ENCODE data around the gene COX6B2.
"Not testable (repeated sequence)": the region's sequence is repeated elsewhere in the genome, so short reads cannot be mapped to it uniquely, and the experiment has no call there.

Gene COX6B2

DNA sequence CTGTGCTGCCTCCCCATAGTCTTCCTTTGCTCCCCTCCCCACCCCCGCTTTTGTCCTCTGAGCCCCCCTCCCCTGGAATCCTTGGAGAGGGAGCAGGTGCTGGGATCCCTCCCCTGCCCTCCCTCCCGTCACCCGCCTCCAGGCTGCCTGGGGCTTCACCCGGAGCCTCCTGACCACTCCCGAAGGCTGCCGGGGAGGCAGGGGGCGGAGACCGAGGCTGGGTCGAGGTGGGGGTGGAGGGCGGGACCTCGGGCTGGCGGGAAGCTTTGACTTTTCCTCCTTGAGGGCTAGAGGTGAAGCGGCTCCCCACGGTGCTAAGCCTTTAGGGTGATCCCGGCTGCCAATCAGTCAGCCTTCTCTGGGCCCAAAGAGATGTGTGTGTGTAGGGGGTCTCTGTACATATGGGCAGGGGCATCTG is 13.3 kb downstream of the COX6B2 start:
- FAIRE-seq: no peak

DNA sequence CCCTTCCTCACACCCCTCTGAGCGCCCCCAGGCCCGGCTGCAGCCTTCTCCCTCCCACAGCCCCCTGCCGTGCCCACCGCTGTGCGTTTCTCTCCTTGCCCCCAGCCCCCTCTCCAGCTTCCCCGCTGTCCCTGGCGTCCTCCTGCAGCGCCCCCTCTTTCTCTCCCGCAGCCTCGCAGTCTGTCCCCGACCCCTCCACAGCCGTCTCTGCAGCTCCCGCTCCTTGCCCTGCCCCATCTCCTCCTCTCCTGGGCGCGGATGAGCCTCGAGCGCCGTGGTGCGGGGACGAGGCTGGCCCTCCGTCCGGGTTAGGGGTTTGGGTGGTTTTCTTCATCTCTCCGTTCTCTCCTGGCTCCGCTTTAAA is 13.8 kb downstream of the COX6B2 start:
- no peak for FAIRE-seq

GRCh38 chr19:55339889-55340783 is 14.4 kb downstream of the COX6B2 start:
- no peak for FAIRE-seq

GRCh38 chr19:55339105-55339888 is 15.2 kb downstream of the COX6B2 start, which contains the start of gene KMT5C:
KMT5C (plus strand) TSS chr19:55339876; CDS start chr19:55341937, 2,061 bp downstream.
- FAIRE-seq: peak; percentile 100

DNA sequence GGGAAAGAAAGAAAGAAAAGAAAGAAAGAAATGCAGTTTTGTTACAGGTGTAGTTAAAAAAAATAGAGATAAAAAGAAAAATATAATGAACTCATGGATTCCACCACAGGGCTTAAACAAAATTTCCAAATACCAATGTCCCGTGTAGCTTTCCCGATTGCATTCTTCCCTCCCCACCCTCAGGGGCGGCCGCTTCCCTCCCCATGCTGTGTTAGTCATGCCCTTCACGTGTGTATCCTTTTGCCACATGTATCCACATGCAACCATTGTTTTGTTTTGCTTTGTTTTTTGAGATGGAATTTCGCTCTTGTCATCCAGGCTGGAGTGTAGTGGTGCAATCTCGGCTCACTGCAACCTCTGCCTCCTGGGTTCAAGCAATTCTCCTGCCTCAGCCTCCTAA is 18.4 kb downstream of the COX6B2 start:
- FAIRE-seq: no peak

DNA sequence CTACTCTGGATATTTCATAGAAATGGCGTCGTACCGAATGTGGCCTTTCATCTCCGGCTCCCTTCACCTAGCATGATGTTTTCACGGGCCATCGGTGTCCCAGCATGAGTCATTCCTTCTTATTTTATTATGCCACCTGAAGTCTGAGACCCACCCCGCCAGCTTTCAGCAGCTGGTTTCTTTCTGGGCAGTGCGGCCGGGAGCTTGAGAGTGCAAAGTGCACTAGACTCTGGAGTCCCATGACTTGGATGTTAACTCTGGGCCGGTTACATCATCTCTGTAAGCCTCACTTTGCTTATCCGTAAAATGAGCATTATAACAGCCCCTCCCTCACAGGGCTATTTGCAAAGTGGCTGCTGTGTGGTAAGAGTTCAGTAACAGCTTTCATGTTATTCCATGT is 20.6 kb downstream of the COX6B2 start:
- FAIRE-seq: no peak

DNA sequence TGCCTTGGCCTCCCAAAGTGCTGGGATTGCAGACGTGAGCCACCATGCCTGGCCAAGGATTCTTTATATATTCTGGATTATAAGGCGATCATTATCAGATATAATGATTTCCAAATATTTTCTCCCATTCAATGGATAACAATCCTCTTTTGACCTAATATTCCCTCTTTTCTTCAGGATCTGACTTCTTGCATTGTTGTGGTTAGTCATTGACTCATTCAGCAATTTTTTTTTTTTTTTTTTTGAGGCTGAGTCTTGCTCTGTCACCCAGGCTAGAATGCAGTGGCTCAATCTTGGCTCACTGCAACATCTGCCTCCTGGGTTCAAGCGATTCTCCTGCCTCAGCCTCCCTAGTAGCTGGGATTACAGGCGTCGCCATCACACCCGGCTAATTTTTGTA is 24.7 kb downstream of the COX6B2 start:
- not testable (repeated sequence) for FAIRE-seq

DNA sequence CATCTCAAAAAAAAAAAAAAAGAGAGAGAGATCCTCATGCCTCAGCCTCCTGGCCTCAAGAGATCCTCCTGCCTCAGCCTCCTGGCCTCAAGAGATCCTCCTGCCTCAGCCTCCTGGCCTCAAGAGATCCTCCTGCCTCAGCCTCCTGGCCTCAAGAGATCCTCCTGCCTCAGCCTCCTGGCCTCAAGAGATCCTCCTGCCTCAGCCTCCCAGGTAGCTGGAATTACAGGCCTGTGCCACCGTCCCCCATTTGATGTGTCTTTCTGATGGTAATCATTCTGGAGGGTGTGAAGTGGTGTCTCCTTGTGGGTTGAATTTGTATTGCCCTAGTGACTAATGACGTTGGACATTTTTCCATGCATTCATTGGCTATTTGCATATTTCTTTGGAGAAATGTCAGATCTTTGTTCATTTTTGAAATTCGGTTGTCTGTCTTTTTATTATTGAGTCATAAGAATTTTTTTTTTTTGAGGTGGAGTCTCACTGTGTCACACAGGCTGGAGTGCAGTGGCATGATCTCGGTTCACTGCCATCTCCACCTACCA is 25.7 kb downstream of the COX6B2 start:
- FAIRE-seq: not testable (repeated sequence)

DNA sequence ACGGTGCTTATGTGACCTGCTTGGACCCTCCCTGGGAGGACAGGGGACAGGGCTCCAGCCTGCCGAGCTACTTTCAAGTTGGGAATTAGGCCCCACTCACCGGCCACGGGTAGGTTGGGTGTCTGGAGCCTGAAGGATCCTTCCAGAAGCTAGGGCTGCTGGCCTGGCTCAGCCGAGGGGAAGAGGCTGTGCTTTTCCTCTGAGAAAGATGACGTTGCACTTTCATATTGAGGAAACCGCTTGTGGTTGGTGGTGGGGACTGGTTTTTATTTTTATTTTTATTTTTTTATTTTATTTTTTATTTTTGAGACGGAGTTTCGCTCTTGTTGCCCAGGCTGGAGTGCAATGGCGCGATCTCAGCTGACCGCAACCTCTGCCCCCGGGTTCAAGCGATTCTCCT is 29.3 kb downstream of the COX6B2 start, which contains the start of gene TMEM150B:
Gene TMEM150B (minus strand): TSS at position 170 of the 400 bp plus-strand sequence. CDS start 4,305 bp downstream, outside the sequence.
- no peak for FAIRE-seq

DNA sequence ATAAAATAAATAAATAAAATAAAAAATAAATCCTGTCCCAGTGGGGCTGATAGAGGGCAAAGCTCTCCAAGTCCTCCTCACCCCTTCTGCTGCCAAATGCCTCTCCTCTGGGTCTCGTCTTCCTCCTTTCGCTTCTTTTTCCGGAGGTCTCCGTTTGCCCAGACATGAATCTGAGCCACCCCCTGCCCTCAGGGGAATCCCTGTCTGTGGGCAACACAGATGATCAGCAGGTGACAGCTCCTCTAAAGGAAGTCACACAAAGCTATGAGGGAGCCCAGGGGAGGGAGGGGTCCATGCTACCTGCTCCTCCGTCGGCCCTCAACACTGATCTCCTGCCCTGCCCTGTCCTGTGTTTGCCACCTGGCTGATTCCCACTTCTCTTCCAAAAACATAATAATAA is 29.9 kb downstream of the COX6B2 start:
- no peak for FAIRE-seq

DNA sequence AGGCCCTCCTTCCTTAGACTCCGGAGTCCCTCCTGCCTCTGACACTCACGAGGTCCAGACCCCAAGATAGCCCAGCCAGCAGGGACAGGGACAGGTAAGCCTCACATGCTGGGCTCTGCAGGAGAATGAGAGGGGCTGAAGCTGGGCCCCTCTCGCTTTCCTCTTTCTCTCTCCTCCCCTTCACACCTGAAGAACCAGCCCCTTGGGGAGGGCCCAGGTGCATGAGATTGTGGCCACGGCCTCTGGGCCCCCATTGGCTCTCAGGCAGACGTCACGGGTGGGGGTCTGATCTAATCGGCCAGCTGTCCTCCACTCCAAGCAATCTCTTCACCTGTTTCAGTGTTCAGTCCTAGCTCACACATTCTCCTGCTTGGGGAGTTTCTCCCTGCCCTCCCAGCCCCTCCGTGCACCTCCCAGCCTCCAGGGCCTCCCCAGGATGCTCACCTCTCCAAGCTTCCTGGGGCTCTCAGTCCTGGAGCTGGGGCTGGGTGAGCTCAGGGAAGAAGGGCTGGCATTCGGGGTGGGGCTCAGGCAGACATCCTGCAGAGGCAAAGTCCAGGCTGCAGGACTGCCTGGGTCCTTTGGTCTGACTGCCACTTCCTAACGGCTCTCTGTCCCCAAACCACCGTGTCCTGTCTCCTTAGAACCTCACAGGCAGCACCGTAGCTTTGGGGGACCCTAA is 32.2 kb downstream of the COX6B2 start:
- no peak for FAIRE-seq

DNA sequence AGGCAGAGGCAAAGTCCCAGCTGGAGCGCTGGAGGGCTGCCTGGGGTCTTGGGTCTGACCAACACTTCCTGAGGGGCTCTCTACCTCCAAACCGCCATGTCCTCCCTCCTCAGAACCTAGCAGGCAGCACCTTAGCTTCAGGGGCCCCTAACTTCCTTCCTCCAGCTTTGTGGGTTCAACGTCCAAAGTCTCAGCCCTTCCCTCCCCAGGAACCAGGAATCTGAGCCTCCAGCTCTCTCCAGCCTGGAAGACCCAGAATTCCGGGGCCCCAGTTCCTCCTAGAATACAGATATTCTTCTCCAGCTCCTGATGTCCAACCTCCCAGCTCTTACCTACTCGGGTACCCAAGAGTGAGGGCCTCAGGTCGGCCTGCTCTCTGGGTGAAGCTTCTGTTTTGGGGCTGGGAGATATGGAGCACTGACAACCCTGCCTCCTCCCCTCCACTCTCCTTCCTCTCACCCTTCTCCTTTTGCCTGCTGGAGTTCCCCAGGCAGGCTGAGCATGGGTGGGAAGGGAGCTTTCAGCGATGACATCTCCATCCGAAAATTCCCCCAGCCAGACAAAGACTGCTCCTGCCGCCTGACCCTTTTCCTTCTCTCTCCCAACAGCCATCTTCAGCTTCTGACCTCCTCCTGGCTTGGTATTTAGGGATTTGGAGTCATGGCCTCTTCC is 32.9 kb downstream of the COX6B2 start:
- no peak for FAIRE-seq

DNA sequence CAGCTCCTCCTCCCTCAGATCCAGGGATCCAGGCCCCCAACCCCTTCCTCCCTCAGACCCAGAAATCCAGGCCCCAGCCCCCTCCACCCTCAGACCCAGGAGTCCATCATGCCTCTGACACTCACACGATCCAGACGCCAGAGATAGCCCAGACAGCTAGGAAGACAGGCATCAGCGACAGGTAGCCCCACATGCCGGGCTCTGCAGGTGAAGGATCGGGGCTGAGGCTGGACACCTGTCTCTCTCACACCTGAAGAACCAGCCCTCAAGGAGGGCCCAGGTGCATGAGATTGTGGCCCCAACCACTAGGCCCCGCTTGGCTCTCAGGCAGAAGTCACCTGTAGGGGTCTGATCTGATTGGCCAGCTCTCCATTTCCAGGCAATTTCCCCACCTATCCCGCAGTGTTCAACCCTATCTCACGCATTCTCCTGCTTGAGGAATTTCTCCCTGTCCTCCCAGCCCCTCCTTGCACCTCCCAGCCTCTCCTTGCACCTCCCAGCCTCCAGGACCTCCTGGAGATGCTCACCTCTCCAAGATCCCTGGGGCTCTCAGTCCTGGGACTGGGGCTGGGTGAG is 33.6 kb downstream of the COX6B2 start:
- FAIRE-seq: no peak

DNA sequence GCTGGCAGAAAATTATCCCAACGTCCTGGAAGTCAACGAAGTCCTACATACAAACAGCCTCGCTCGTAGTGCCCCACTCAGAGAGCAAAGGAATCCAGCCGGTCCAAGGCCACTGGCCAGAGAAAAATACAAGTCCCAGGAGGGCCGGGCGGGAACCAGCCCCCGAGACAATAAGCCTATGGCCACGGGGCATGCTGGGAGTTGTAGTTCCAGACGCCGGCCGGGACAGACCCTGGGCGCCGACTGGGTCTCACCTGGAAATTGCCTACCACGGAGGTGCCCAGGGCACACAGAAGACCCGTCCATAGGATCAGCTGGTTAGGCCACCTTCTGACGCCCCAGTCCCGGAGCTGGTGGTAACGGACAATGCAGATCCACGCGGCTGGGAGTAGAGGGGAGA is 34.7 kb downstream of the COX6B2 start:
- peak; percentile 11 for FAIRE-seq

GRCh38 chr19:55316646-55317045 is 37.9 kb downstream of the COX6B2 start:
- FAIRE-seq: no peak

DNA sequence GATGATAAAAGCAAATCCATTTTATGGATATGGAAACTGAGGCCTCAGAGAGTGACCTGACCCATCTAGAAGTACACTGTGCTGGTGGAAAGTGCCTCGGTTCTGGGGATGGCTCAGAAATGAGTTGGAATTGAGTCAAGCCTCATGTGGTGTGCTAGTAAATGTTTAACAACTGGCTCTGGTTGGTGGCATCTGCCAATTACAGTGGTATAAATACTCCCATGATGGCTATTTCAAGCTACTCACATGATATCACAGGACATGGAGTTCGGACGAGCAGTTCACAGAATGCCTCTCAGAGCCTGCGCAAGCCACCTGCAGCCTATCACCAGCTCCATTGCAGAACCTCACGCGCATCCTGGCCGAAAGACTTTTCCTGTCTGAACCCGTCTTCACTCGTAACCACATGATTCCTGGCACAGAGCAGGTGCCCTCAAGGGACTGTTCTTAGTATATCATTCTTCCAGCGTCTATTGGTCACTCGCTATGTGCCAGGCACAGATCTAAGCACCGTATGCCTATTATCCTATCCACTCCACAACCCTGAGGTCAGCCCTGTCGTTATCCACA is 38.5 kb downstream of the COX6B2 start:
- no peak for FAIRE-seq

- no peak for FAIRE-seq
Observed at GRCh38 chr19:55314396-55314795, 40.1 kb downstream of the COX6B2 start.

GRCh38 chr19:55312621-55313512 is 41.7 kb downstream of the COX6B2 start:
- FAIRE-seq: no peak

GRCh38 chr19:55311797-55312196 is 42.7 kb downstream of the COX6B2 start:
- FAIRE-seq: no peak

GRCh38 chr19:55311397-55311796 is 43.1 kb downstream of the COX6B2 start:
- no peak for FAIRE-seq

- FAIRE-seq: no peak
Observed at GRCh38 chr19:55310498-55310897, 44.0 kb downstream of the COX6B2 start.
